CD4-positive, alpha-beta T cell (primary cell): ENCODE results near the gene ZBTB17. TPM values are rescaled to one million over a fixed set of nuclear protein-coding genes. Genes with fewer than 3 reads are reported as not detected.

Experiments
- ATAC-seq: fragments of 200-7000 bp; cut with Tn5 transposase; one replicate; pipeline ENCODE4 v1.10.0; 2022; ENCODE audit warnings: mild to moderate bottlenecking; ENCODE audit not compliant: poor library complexity
- CTCF ChIA-PET: fragments of 350-600 bp; sonication (Branson Sonifier 250); formaldehyde crosslinking; loops from one replicate; lab custom pipeline; 2021; ENCODE audit warnings: antibody characterized with exemption, inconsistent platforms; lab: Charles Lee
- POLR2A ChIA-PET: fragments of 350-600 bp; sonication (Branson Sonifier 250); formaldehyde crosslinking; loops from one replicate; lab custom pipeline; 2021; ENCODE audit warnings: antibody characterized with exemption, inconsistent platforms; lab: Charles Lee
- DNase-seq, 14 experiments: peaks; one replicate each; pipeline ENCODE4 v3.0.0-alpha.2; 2013 to 2020; ENCODE audit warnings: mixed read lengths in 2 of 14
- H3K27ac ChIP-seq, 2 donors: one replicate each; pipeline versions ENCODE4 v1.5.1 to v1.7.0; 2013; ENCODE audit warnings: low read length in 2 of 2, low read depth in 1 of 2, mild to moderate bottlenecking in 1 of 2
- H3K27me3 ChIP-seq, 2 experiments: 1 replicate in 1 of 2; 2 replicates in 1 of 2; pipeline versions ENCODE4 v1.6.1 to v1.7.0; 2013; ENCODE audit warnings: low read length in 2 of 2, control low read depth in 1 of 2, mild to moderate bottlenecking in 1 of 2, moderate library complexity in 1 of 2; ENCODE audit not compliant: insufficient read depth in 2 of 2, control insufficient read depth in 1 of 2
- H3K36me3 ChIP-seq: one replicate; pipeline ENCODE4 v1.6.1; 2013; ENCODE audit warnings: low read length, control low read depth; ENCODE audit not compliant: insufficient read depth
- H3K4me1 ChIP-seq: one replicate; pipeline ENCODE4 v1.6.1; 2013; ENCODE audit warnings: low read length, control low read depth; ENCODE audit not compliant: insufficient read depth
- H3K4me3 ChIP-seq: one replicate; pipeline ENCODE4 v1.5.1; 2013; ENCODE audit warnings: mild to moderate bottlenecking, low read length, moderate library complexity
- H3K9me3 ChIP-seq, 2 experiments: 1 replicate in 1 of 2; 2 replicates in 1 of 2; pipeline versions ENCODE4 v1.6.1 to v1.7.0; 2013; ENCODE audit warnings: low read length in 2 of 2, mild to moderate bottlenecking in 2 of 2, control low read depth in 1 of 2, moderate library complexity in 1 of 2; ENCODE audit not compliant: control insufficient read depth in 1 of 2, insufficient read depth in 1 of 2
- H3K27ac Mint-ChIP-seq: one replicate; pipeline ENCODE4 v1.8.0; 2020; ENCODE audit warnings: mixed read lengths
- H3K27me3 Mint-ChIP-seq: one replicate; pipeline ENCODE4 v1.8.0; 2021; ENCODE audit warnings: mixed read lengths
- H3K36me3 Mint-ChIP-seq: one replicate; pipeline ENCODE4 v1.8.0; 2021; ENCODE audit warnings: low read depth, mixed read lengths
- H3K4me1 Mint-ChIP-seq: one replicate; pipeline ENCODE4 v1.8.0; 2021; ENCODE audit warnings: low read depth, mixed read lengths
- H3K4me3 Mint-ChIP-seq: one replicate; pipeline ENCODE4 v1.8.0; 2020; ENCODE audit warnings: mild to moderate bottlenecking, mixed read lengths
- H3K9me3 Mint-ChIP-seq: one replicate; pipeline ENCODE4 v1.8.0; 2020; ENCODE audit warnings: mixed read lengths
- intact Hi-C, 2 experiments: fragments of 100-400 bp; cut with DNase I in 1 of 2; cut with micrococcal nuclease in 1 of 2; formaldehyde crosslinking; loops; one replicate each; pipeline versions ENCODE4 v1.15.1 to v1.9.0; 2023 to 2025; cut with DNase I, micrococcal nuclease
- total RNA-seq, 174 experiments: library from RNA in 2 of 174; stranded (reverse) in 2 of 174; gene quantifications; one replicate each; pipeline ENCODE4 v1.2.3 and lab custom pipeline; 2021 to 2026
- TF ChIP-seq, protein P1 (sequence below): fragments of 200-600 bp; IDR thresholded peaks from one replicate; pipeline ENCODE4 v1.8.0; 2022; ENCODE audit warnings: antibody characterized with exemption, mild to moderate bottlenecking

Gene ZBTB17
- total RNA-seq, 2 experiments from 2014 or later, result 70.2 to 78.1 TPM

GRCh38 chr1:15998929-15999328 lies 23.0 kb upstream of the ZBTB17 start:
- no peaks in the 10 kb centered on the region for H3K9me3 ChIP-seq
- Mint-ChIP-seq H3K36me3 (no peaks in the 10 kb centered on the region), H3K9me3 (no peaks in the 10 kb centered on the region), H3K27me3 (no peaks in the 10 kb centered on the region), H3K4me3 (no peak overlapping the region), H3K27ac (no peak overlapping the region), H3K4me1 (no peaks in the 10 kb centered on the region)
- no peak overlapping the region for H3K4me3 ChIP-seq
- no peaks in the 10 kb centered on the region for H3K36me3 ChIP-seq
- DNase-seq, result no peak
- TF ChIP-seq, protein P1, sequence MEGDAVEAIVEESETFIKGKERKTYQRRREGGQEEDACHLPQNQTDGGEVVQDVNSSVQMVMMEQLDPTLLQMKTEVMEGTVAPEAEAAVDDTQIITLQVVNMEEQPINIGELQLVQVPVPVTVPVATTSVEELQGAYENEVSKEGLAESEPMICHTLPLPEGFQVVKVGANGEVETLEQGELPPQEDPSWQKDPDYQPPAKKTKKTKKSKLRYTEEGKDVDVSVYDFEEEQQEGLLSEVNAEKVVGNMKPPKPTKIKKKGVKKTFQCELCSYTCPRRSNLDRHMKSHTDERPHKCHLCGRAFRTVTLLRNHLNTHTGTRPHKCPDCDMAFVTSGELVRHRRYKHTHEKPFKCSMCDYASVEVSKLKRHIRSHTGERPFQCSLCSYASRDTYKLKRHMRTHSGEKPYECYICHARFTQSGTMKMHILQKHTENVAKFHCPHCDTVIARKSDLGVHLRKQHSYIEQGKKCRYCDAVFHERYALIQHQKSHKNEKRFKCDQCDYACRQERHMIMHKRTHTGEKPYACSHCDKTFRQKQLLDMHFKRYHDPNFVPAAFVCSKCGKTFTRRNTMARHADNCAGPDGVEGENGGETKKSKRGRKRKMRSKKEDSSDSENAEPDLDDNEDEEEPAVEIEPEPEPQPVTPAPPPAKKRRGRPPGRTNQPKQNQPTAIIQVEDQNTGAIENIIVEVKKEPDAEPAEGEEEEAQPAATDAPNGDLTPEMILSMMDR, result no peak
- intact Hi-C loops, result loop anchor here in 1 of 2 experiments (10.0 kb wide), 1 partner anchor 204 kb away; no protein-coding TSS in a partner anchor
- POLR2A ChIA-PET, result no interaction called here
- no peaks in the 10 kb centered on the region for H3K4me1 ChIP-seq
- no peak overlapping the region for H3K27ac ChIP-seq
- CTCF ChIA-PET, result no interaction called here
- ATAC-seq, result no peak
- no peaks in the 10 kb centered on the region for H3K27me3 ChIP-seq

GRCh38 chr1:15997637-15998280 lies 21.9 kb upstream of the ZBTB17 start:
- ChIA-PET POLR2A (no interaction called here), CTCF (no interaction called here)
- H3K9me3 Mint-ChIP-seq, result no peaks in the 10 kb centered on the region
- DNase-seq (no peak), ATAC-seq (no peak)
- H3K36me3 Mint-ChIP-seq, result no peaks in the 10 kb centered on the region
- Histone ChIP-seq H3K4me1 (no peaks in the 10 kb centered on the region), H3K4me3 (no peak overlapping the region), H3K9me3 (no peaks in the 10 kb centered on the region), H3K27me3 (no peaks in the 10 kb centered on the region), H3K27ac (no peak overlapping the region), H3K36me3 (no peaks in the 10 kb centered on the region)
- no peaks in the 10 kb centered on the region for H3K4me1 Mint-ChIP-seq
- TF ChIP-seq, protein P1, result no peak
- no peaks in the 10 kb centered on the region for H3K27me3 Mint-ChIP-seq
- intact Hi-C loops, result loop anchor here in 1 of 2 experiments (10.0 kb wide), 1 partner anchor 203 kb away; no protein-coding TSS in a partner anchor
- H3K27ac Mint-ChIP-seq, result no peak overlapping the region
- no peak overlapping the region for H3K4me3 Mint-ChIP-seq

DNA sequence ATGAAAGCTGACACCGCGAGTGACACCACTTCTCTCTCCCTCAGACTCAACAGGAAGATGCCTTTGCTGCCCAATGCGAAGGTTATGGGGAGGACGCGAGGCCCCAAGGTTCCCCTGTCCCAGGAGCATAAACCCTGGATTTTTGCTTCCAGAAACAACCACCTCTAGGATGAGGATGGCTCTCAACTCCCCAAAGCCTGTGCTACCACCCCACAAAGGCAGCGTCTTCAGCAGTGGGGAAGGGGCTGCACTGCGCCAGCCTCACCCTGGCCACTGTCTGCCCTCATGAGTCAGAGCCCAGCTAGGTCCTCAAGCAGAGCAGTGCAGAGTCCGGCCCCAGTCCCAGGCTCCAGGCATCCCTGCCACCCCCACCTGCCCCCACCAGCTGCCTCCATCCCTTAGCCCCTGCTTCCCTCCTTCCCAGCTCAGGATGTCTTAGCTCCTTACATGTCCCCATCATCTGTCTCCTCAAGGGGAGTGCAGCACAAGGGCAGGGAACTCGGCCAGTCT lies 21.2 kb upstream of the ZBTB17 start:
- no peaks in the 10 kb centered on the region for H3K9me3 ChIP-seq
- no peak for DNase-seq
- H3K27me3 ChIP-seq, result no peaks in the 10 kb centered on the region
- no peak overlapping the region for H3K4me3 ChIP-seq
- CTCF ChIA-PET, result no interaction called here
- Mint-ChIP-seq H3K27me3 (no peaks in the 10 kb centered on the region), H3K27ac (no peak overlapping the region), H3K4me3 (no peak overlapping the region), H3K9me3 (no peaks in the 10 kb centered on the region), H3K4me1 (no peaks in the 10 kb centered on the region), H3K36me3 (no peaks in the 10 kb centered on the region)
- H3K36me3 ChIP-seq, result no peaks in the 10 kb centered on the region
- POLR2A ChIA-PET, result no interaction called here
- no peak for ATAC-seq
- intact Hi-C loops, result loop anchor here in 1 of 2 experiments (10.0 kb wide), 1 partner anchor 202 kb away; no protein-coding TSS in a partner anchor
- TF ChIP-seq, protein P1, result no peak
- H3K4me1 ChIP-seq, result no peaks in the 10 kb centered on the region
- no peak overlapping the region for H3K27ac ChIP-seq
